SK-N-SH (cell line): ENCODE measurements around the gene UNC79.

ENCODE experiments used
- EZH2phosphoT487 ChIP-seq: fragments of 200-600 bp; sonication (generic); IDR thresholded peaks from 2 replicates; pipeline ENCODE4 v1.6.1; 2017; ENCODE audit warnings: low read depth, mixed run types, mild to moderate bottlenecking, antibody characterized with exemption, moderate library complexity, borderline replicate concordance
- JUND ChIP-seq: IDR thresholded peaks from 2 replicates; pipeline ENCODE4 v1.4.0; 2012
- NFIC ChIP-seq: IDR thresholded peaks from 2 replicates; pipeline ENCODE4 v1.4.0; 2012; ENCODE audit warnings: borderline replicate concordance
- SIN3A ChIP-seq: IDR thresholded peaks from 2 replicates; pipeline ENCODE4 v1.6.1; 2012; ENCODE audit warnings: low read depth, mild to moderate bottlenecking, low read length, moderate library complexity, borderline replicate concordance
- YY1 ChIP-seq: IDR thresholded peaks from 2 replicates; pipeline ENCODE4 v1.4.0; 2012; ENCODE audit warnings: low read depth, mild to moderate bottlenecking
- TF ChIP-seq, protein P1 (sequence below): fragments of 200-600 bp; sonication (generic); IDR thresholded peaks from 2 replicates; pipeline ENCODE4 v1.6.1; 2017; ENCODE audit warnings: antibody characterized with exemption, mild to moderate bottlenecking, moderate library complexity
- TF ChIP-seq, protein P2 (sequence below): IDR thresholded peaks from 2 replicates; pipeline ENCODE4 v1.6.1; 2012; ENCODE audit warnings: mild to moderate bottlenecking, low read depth, low read length, moderate library complexity
- TF ChIP-seq, protein P3 (sequence below): fragments of 150-350 bp; IDR thresholded peaks from 2 replicates; pipeline ENCODE4 v1.6.1; 2017; ENCODE audit warnings: antibody characterized with exemption, low read length, low read depth, borderline replicate concordance
- TF ChIP-seq, protein P4 (sequence below): IDR thresholded peaks from 2 replicates; pipeline ENCODE4 v1.4.0; 2012; ENCODE audit warnings: low read depth
- TF ChIP-seq, protein P5 (sequence below): IDR thresholded peaks from 2 replicates; pipeline ENCODE4; 2012

DNA sequence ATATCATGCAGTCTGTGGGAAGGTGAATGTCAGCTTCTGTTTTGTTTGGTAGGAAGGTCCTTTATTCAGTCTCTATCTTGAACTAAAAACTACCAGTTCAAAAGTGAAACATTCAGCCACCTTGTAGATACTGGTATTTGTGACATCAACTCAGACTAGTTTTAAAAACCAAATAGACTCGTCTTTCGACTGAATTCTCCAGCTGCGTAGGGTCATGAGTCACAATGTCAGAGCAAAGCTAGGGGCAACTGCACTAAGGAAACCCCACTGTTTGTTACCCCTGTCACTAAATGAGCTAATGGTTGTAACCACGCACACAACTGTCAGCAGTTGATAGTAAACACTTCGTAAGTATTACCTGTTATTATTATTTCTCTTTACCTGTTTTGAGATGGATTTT lies 212.9 kb downstream of the UNC79 start:
- TF ChIP-seq NFIC: no peak
- TF ChIP-seq SIN3A: no peak
- TF ChIP-seq, protein P1, sequence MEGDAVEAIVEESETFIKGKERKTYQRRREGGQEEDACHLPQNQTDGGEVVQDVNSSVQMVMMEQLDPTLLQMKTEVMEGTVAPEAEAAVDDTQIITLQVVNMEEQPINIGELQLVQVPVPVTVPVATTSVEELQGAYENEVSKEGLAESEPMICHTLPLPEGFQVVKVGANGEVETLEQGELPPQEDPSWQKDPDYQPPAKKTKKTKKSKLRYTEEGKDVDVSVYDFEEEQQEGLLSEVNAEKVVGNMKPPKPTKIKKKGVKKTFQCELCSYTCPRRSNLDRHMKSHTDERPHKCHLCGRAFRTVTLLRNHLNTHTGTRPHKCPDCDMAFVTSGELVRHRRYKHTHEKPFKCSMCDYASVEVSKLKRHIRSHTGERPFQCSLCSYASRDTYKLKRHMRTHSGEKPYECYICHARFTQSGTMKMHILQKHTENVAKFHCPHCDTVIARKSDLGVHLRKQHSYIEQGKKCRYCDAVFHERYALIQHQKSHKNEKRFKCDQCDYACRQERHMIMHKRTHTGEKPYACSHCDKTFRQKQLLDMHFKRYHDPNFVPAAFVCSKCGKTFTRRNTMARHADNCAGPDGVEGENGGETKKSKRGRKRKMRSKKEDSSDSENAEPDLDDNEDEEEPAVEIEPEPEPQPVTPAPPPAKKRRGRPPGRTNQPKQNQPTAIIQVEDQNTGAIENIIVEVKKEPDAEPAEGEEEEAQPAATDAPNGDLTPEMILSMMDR: no peak
- TF ChIP-seq, protein P2, sequence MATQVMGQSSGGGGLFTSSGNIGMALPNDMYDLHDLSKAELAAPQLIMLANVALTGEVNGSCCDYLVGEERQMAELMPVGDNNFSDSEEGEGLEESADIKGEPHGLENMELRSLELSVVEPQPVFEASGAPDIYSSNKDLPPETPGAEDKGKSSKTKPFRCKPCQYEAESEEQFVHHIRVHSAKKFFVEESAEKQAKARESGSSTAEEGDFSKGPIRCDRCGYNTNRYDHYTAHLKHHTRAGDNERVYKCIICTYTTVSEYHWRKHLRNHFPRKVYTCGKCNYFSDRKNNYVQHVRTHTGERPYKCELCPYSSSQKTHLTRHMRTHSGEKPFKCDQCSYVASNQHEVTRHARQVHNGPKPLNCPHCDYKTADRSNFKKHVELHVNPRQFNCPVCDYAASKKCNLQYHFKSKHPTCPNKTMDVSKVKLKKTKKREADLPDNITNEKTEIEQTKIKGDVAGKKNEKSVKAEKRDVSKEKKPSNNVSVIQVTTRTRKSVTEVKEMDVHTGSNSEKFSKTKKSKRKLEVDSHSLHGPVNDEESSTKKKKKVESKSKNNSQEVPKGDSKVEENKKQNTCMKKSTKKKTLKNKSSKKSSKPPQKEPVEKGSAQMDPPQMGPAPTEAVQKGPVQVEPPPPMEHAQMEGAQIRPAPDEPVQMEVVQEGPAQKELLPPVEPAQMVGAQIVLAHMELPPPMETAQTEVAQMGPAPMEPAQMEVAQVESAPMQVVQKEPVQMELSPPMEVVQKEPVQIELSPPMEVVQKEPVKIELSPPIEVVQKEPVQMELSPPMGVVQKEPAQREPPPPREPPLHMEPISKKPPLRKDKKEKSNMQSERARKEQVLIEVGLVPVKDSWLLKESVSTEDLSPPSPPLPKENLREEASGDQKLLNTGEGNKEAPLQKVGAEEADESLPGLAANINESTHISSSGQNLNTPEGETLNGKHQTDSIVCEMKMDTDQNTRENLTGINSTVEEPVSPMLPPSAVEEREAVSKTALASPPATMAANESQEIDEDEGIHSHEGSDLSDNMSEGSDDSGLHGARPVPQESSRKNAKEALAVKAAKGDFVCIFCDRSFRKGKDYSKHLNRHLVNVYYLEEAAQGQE: no peak
- TF ChIP-seq, protein P3, sequence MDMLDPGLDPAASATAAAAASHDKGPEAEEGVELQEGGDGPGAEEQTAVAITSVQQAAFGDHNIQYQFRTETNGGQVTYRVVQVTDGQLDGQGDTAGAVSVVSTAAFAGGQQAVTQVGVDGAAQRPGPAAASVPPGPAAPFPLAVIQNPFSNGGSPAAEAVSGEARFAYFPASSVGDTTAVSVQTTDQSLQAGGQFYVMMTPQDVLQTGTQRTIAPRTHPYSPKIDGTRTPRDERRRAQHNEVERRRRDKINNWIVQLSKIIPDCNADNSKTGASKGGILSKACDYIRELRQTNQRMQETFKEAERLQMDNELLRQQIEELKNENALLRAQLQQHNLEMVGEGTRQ: no peak
- TF ChIP-seq, protein P4, sequence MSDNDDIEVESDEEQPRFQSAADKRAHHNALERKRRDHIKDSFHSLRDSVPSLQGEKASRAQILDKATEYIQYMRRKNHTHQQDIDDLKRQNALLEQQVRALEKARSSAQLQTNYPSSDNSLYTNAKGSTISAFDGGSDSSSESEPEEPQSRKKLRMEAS: no peak
- TF ChIP-seq JUND: no peak
- TF ChIP-seq, protein P5, sequence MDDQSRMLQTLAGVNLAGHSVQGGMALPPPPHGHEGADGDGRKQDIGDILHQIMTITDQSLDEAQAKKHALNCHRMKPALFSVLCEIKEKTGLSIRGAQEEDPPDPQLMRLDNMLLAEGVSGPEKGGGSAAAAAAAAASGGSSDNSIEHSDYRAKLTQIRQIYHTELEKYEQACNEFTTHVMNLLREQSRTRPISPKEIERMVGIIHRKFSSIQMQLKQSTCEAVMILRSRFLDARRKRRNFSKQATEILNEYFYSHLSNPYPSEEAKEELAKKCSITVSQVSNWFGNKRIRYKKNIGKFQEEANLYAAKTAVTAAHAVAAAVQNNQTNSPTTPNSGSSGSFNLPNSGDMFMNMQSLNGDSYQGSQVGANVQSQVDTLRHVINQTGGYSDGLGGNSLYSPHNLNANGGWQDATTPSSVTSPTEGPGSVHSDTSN: no peak
- no peak for TF ChIP-seq EZH2phosphoT487
- TF ChIP-seq YY1: no peak
